GM19238 (cell line): ENCODE measurements around the gene RUNX3.

Experiments
- DNase-seq: peaks from one replicate; pipeline ENCODE4 v3.0.0; 2011; ENCODE audit warnings: low spot score; ENCODE audit not compliant: insufficient read length

RUNX3 gene

GRCh38 chr1:24929398-24930259, 447 bp downstream of the RUNX3 start:
- DNase-seq, result peak; percentile 56

- DNase-seq, result peak; percentile 53
Measured at GRCh38 chr1:24928689-24929397, 1.2 kb downstream of the RUNX3 start.

DNA sequence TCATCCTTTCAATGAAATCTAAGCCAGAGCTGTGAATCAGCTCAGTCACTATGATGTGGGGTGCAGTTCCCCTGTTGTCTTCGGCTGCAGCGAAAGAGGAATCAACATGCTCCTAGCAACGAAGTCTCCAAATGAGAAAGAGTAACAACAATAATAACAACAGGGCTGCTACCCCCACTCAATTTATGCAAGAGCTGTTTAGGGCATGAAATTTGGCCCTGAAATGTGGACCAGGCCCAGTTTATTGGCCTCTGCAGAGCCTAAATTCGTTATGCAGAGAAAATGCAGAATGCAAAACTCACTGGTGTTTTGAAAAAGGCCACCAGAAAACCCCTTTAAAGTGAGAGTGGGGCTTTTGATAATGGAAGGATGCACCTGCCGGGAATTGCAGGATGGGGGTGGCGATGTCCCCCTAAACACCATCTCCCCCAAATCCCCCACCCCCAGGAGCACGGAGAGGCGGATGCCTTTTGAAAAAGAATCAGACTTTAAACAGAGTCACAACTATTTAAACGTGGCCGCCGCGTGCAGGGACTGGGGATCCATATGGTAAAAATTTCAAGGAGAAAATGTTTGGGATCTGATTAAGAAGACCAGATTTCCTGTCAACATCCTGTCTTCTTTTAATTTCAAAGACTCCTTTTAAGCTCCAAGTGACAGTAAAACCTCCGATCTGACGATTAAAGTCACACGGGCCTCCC, 1.9 kb downstream of the RUNX3 start:
- no peak for DNase-seq

DNA sequence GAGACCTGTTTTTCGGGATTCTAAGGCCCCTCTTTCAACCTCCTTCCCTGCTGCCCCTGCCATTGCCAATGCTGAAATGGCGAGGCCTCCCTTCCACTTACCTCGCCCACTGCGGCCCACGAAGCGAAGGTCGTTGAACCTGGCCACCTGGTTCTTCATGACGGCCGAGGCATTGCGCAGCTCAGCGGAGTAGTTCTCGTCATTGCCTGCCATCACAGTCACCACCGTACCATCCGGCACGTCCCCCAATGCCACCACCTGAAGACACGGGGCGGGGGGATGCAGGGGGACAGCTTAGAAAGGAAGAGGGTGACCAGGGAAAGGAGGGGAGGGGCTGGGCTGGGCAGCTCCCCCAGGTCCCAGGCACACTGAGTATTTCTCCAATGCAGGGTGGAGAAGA, 2.6 kb downstream of the RUNX3 start:
- DNase-seq, result no peak

- no peak for DNase-seq
Measured at GRCh38 chr1:24926563-24927249, 3.4 kb downstream of the RUNX3 start.

DNA sequence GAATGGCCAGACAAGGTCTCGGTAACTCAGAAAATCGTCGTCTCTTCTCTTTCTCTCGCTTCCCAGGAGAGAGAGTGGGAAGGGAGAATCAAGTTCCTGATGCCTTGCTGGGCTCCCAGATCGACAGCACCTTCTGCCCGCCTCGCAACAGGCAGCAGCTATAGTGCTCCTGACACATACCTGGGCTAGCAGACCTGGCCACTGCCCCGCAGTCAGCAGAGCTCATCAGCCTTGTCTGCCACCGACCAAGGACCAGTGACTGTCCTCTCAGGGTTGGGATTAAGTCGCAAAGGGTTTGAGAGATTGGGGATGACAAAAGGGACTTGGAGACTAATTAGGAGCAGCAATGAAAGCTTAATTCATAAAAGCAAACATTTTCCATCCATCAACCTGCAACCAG, 4.1 kb downstream of the RUNX3 start:
- no peak for DNase-seq

DNA sequence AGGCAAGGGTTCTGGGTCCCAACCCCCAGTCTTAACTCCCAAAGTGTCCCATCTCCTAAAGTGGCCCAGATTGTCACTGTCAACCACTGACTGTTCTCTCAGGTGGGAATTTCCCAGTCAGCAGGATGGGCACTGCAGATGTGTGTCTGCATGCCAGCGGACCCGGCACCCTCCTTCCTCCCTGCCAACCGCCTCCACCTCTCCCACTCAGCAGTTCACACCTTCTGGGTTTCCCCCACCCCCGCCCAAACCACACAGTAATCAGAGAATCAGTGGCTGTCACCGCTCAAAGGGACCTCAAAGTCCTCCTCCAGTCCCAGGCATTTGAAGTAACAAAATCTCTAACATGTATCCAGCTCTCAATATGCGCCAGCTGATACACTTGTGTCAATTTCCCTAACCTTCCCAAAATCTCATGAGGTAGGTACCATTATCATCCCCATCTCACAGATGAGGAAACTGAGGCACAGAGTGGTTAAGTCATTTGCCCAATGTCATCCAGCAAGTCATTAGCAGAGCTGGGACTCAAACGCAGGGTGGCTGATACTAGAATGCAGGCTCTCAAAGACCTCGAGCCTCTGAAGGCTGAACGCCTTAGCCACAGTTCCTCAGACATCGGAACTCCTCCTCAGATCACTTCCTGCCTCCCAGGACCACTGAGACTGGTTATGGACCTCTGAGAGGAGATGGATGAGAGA, 4.8 kb downstream of the RUNX3 start:
- no peak for DNase-seq

DNA sequence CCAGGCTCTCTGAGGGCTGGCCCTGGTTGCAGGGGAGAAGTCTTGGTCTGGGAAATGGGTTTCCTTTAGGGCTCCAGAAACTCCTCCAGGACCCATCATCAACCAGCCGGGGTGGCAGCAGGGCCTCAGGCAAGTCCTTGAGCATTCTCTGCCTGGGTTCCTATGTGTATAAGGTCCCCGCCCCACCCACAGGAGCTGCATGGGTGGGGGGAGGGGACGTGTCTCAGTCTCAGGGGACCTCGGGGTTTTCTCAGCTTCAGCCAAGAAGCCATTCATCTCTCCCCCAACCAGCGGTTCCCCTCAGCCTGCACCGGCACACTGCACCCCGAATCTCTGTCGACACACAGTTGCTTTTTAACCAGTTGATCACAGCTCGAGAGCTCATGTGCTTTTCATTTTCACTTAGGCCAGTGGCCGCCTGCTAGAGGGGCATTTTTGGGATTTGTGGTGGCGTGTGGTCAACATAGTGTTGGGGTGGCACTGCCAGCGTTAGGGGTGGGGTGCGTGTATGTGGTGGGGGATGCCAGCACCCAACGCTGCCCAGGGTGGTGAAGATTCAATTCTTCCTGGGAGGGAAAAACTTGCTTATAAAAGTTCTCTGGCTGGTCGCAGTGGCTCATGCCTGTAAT, 6.5 kb downstream of the RUNX3 start:
- peak; percentile 50 for DNase-seq

- DNase-seq, result no peak
Measured at GRCh38 chr1:24921938-24922662, 8.0 kb downstream of the RUNX3 start.

GRCh38 chr1:24921412-24921811, 8.7 kb downstream of the RUNX3 start:
- DNase-seq, result no peak

DNA sequence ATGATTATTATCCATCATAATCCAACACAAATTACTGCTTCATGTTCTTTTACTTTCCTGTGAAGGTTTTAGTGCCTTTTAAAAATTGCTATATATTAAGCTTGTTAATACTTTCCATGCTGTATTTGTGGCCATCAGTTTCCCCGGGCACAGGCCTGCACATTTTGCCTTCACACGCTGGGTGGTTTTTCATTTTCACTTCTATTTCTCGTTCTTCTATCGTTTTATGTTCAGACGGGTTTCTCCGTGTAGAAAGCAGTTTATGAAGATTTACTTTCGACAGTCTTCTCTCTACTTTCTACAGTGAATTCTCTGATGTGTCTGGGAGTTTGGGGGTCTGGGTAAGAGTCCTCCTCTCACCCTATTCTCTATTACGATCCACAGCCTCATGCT, 9.5 kb downstream of the RUNX3 start:
- DNase-seq, result no peak

GRCh38 chr1:24919791-24920532, 10.1 kb downstream of the RUNX3 start:
- DNase-seq, result no peak

DNA sequence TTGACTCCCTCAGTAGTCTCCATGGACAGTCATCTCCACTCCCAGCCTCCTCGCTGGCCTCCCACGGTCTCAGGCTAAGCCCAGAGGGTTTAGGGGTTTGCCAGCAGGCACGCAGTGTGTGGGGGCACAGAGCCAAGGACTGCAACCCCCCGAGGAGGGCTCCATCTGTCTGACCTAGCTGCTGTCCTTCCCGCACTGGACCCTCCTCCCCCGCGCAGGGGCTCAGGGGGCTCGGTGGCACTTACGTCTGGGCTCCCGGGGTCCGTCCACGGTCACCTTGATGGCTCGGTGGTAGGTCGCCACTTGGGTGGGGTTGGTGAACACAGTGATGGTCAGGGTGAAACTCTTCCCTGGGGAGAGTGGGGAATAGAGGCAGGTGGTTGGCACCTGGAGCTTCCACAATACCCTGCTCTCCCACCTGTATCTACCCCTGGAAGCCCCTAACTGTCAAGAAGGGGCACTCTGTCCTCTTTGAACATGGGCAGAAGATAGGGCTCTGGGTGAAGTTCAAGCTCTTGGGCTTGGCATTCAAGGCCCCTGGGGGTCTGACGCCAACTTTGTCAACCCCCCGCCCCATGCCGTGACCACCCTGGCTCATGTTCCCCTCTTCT, 11.0 kb downstream of the RUNX3 start:
- no peak for DNase-seq

- no peak for DNase-seq
Measured at GRCh38 chr1:24918370-24918769, 11.7 kb downstream of the RUNX3 start.

DNA sequence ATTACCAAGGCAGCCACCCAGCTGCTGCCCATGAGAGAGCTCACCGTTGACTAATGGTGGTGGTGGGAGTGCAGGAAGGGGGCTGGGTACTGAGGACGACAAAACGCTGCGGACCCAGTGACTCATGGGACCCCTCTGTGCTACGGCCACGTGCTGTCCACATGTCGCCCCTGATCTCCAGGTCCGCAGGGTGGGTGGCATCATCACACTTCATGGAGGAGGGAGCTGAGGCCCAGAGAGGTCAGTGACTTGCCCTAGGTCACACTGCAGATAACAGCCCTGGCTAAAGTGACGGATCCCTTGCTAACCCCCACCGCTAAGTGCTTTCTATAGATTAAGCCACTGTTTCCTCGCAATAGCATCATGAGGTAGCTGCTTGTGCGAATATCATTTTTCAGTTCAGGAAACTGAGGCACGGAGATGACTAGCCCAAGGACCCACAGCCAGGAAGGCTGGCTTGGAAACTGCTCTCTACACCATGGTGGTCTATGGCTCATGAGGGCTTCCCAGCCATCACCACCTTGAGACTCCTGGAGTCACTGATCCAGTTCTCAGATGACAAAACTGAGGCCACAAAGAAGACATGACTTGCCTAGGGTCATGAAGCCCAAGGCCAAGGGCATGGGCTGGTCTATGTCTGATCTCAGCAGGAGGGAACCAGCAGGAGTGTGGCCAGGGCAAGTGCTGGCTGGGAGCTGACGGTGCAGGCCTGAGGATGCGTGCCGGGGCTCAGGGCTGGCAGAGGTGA, 12.6 kb downstream of the RUNX3 start:
- no peak for DNase-seq

DNA sequence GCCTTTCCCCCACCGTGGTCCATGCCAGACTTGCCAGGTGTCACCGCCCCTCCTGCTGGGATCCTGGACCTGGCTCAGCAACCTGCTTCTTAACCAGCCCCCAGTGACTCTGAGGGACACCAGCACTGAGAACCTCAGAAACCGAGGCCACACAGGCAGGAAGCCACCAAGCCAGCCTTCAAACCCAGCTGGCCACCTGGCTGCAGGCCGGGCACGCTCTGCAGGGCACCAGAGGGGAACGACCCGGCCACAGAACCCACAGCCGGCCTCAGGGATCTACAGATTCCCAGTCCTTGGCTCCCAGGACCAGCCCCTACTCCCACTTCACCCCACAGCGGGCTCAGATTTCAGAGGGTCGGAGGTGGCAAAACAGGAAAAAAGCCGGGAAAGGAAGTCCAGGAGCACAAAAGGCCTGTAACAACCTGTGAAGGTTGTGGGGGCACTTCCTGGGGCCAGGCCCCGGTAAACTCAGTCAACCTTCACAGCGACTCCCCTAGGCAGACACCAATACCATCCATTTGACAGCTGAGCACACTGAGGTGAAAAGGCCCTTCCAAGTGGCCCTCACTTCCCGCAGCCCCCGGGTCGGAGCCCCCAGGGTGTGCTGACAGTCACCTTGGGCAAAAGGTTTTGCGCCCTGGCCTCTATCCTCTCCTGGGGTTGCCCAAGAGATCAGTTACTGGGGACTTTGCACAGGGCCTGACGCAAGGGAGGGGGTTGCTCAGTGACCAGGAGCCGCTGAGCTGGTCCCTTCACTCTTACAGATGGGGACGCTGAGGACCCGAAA, 14.1 kb downstream of the RUNX3 start:
- no peak for DNase-seq
